Peyer's patch (tissue), 4 donors: ENCODE results near the gene YEATS2.

Experiments used
- POLR2A ChIP-seq, 2 donors: fragments of 450-650 bp; IDR thresholded peaks; one replicate each; pipeline ENCODE4 v1.5.1; 2017; ENCODE audit warnings: antibody characterized with exemption in 2 of 2, mild to moderate bottlenecking in 2 of 2, moderate library complexity in 2 of 2
- TF ChIP-seq, protein P1 (sequence below), 6 experiments: fragments of 450-650 bp in 4 of 6; fragments of 200-600 bp in 2 of 6; sonication (generic) in 1 of 6; IDR thresholded peaks; one replicate each; pipeline ENCODE4 v1.5.1; 2017 to 2019; ENCODE audit warnings: antibody characterized with exemption in 6 of 6, mild to moderate bottlenecking in 3 of 6, moderate library complexity in 1 of 6

GRCh38 chr3:183730361-183730760, 32.8 kb downstream of the YEATS2 start:
- TF ChIP-seq, protein P1, sequence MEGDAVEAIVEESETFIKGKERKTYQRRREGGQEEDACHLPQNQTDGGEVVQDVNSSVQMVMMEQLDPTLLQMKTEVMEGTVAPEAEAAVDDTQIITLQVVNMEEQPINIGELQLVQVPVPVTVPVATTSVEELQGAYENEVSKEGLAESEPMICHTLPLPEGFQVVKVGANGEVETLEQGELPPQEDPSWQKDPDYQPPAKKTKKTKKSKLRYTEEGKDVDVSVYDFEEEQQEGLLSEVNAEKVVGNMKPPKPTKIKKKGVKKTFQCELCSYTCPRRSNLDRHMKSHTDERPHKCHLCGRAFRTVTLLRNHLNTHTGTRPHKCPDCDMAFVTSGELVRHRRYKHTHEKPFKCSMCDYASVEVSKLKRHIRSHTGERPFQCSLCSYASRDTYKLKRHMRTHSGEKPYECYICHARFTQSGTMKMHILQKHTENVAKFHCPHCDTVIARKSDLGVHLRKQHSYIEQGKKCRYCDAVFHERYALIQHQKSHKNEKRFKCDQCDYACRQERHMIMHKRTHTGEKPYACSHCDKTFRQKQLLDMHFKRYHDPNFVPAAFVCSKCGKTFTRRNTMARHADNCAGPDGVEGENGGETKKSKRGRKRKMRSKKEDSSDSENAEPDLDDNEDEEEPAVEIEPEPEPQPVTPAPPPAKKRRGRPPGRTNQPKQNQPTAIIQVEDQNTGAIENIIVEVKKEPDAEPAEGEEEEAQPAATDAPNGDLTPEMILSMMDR (IDR thresholded peaks at IDR 0.05), result no peak
- TF ChIP-seq POLR2A (IDR thresholded peaks at IDR 0.05), result no peak
